Hepatocyte (in vitro differentiated cells): Measurements from ENCODE around the gene TBC1D22B.

ENCODE experiments used
- EZH2 ChIP-seq: fragments of 200-600 bp; sonication (generic); IDR thresholded peaks from 2 replicates; pipeline ENCODE4 v1.6.1; 2016; ENCODE audit warnings: antibody characterized with exemption, mild to moderate bottlenecking, borderline replicate concordance
- EZH2phosphoT487 ChIP-seq: fragments of 200-600 bp; sonication (generic); IDR thresholded peaks from one replicate; pipeline ENCODE4 v1.6.1; 2018; ENCODE audit warnings: antibody characterized with exemption, mild to moderate bottlenecking, low read depth, moderate library complexity; ENCODE audit not compliant: unreplicated experiment, severe bottlenecking
- TF ChIP-seq, protein P1 (sequence below): fragments of 200-600 bp; sonication (generic); IDR thresholded peaks from 2 replicates; pipeline ENCODE4 v1.5.1; 2016; ENCODE audit warnings: antibody characterized with exemption, mild to moderate bottlenecking; ENCODE audit not compliant: poor library complexity

DNA sequence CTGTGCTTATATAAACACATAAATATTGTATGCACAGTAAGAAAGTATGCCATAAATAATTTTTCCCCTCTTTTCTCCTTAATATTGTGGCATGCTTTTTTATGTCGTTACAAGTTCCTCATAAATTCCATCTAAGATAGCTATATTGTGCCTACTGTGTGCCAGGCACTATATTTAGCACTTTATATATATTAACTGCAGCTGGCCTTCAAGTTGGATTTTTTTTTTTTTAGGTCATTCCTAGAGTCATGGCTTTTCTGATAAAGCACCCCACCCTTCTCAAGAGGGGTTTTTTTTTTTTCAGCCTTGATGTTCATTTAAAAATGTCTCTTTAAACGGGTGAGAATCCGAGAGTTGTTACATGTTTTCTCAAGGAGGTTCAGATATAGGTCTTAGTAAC, 53.4 kb downstream of the TBC1D22B start:
- TF ChIP-seq, protein P1, sequence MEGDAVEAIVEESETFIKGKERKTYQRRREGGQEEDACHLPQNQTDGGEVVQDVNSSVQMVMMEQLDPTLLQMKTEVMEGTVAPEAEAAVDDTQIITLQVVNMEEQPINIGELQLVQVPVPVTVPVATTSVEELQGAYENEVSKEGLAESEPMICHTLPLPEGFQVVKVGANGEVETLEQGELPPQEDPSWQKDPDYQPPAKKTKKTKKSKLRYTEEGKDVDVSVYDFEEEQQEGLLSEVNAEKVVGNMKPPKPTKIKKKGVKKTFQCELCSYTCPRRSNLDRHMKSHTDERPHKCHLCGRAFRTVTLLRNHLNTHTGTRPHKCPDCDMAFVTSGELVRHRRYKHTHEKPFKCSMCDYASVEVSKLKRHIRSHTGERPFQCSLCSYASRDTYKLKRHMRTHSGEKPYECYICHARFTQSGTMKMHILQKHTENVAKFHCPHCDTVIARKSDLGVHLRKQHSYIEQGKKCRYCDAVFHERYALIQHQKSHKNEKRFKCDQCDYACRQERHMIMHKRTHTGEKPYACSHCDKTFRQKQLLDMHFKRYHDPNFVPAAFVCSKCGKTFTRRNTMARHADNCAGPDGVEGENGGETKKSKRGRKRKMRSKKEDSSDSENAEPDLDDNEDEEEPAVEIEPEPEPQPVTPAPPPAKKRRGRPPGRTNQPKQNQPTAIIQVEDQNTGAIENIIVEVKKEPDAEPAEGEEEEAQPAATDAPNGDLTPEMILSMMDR: no peak
- TF ChIP-seq EZH2 (no peak), EZH2phosphoT487 (no peak)
